Ishikawa (cell line): ENCODE data around the gene ARID5A.

Experiments
- CEBPB ChIP-seq: IDR thresholded peaks from 2 replicates; pipeline ENCODE4 v1.6.1; 2012
- CREB1 ChIP-seq: IDR thresholded peaks from 2 replicates; pipeline ENCODE4 v1.6.1; 2012; ENCODE audit warnings: low read depth
- EGR1 ChIP-seq: IDR thresholded peaks from 2 replicates; pipeline ENCODE4 v1.6.1; 2012
- EP300 ChIP-seq: IDR thresholded peaks from 2 replicates; pipeline ENCODE4 v1.6.1; 2012; ENCODE audit warnings: borderline replicate concordance
- FOXM1 ChIP-seq: IDR thresholded peaks from 2 replicates; pipeline ENCODE4 v1.6.1; 2012; ENCODE audit warnings: low read depth, borderline replicate concordance
- MAX ChIP-seq: IDR thresholded peaks from 2 replicates; pipeline ENCODE4 v1.6.1; 2012
- NFIC ChIP-seq: IDR thresholded peaks from 2 replicates; pipeline ENCODE4 v1.6.1; 2012
- RAD21 ChIP-seq: IDR thresholded peaks from 2 replicates; pipeline ENCODE4 v1.6.1; 2012; ENCODE audit warnings: low read depth
- TAF1 ChIP-seq: IDR thresholded peaks from 2 replicates; pipeline ENCODE4 v1.6.1; 2012; ENCODE audit warnings: low read depth, mild to moderate bottlenecking
- TCF12 ChIP-seq: IDR thresholded peaks from 2 replicates; pipeline ENCODE4 v1.6.1; 2012; ENCODE audit warnings: low read depth
- TEAD4 ChIP-seq: IDR thresholded peaks from 2 replicates; pipeline ENCODE4 v1.6.1; 2012
- YY1 ChIP-seq: IDR thresholded peaks from 2 replicates; pipeline ENCODE4 v1.6.1; 2012; ENCODE audit warnings: low read depth
- ZBTB7A ChIP-seq: IDR thresholded peaks from 2 replicates; pipeline ENCODE4 v1.6.1; 2012; ENCODE audit warnings: low read depth
- TF ChIP-seq, protein P1 (sequence below): IDR thresholded peaks from 2 replicates; pipeline ENCODE4 v1.6.1; 2012
- TF ChIP-seq, protein P2 (sequence below): IDR thresholded peaks from 2 replicates; pipeline ENCODE4 v1.6.1; 2012; ENCODE audit warnings: low read depth, mild to moderate bottlenecking

The ARID5A gene

GRCh38 chr2:96558485-96558884 is 21.9 kb downstream of the ARID5A start:
- no peak for TF ChIP-seq TEAD4
- TF ChIP-seq ZBTB7A, result no peak
- TF ChIP-seq YY1, result no peak
- no peak for TF ChIP-seq CREB1
- TF ChIP-seq NFIC, result no peak
- TF ChIP-seq EP300, result no peak
- no peak for TF ChIP-seq FOXM1
- no peak for TF ChIP-seq RAD21
- TF ChIP-seq, protein P1, sequence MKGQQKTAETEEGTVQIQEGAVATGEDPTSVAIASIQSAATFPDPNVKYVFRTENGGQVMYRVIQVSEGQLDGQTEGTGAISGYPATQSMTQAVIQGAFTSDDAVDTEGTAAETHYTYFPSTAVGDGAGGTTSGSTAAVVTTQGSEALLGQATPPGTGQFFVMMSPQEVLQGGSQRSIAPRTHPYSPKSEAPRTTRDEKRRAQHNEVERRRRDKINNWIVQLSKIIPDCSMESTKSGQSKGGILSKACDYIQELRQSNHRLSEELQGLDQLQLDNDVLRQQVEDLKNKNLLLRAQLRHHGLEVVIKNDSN, result no peak

- TF ChIP-seq RAD21 (no peak), CREB1 (no peak), EGR1 (no peak), TEAD4 (no peak), MAX (no peak), CEBPB (no peak), NFIC (no peak), EP300 (no peak), TAF1 (no peak), TCF12 (no peak), YY1 (no peak), ZBTB7A (no peak), FOXM1 (no peak)
- TF ChIP-seq, protein P2, sequence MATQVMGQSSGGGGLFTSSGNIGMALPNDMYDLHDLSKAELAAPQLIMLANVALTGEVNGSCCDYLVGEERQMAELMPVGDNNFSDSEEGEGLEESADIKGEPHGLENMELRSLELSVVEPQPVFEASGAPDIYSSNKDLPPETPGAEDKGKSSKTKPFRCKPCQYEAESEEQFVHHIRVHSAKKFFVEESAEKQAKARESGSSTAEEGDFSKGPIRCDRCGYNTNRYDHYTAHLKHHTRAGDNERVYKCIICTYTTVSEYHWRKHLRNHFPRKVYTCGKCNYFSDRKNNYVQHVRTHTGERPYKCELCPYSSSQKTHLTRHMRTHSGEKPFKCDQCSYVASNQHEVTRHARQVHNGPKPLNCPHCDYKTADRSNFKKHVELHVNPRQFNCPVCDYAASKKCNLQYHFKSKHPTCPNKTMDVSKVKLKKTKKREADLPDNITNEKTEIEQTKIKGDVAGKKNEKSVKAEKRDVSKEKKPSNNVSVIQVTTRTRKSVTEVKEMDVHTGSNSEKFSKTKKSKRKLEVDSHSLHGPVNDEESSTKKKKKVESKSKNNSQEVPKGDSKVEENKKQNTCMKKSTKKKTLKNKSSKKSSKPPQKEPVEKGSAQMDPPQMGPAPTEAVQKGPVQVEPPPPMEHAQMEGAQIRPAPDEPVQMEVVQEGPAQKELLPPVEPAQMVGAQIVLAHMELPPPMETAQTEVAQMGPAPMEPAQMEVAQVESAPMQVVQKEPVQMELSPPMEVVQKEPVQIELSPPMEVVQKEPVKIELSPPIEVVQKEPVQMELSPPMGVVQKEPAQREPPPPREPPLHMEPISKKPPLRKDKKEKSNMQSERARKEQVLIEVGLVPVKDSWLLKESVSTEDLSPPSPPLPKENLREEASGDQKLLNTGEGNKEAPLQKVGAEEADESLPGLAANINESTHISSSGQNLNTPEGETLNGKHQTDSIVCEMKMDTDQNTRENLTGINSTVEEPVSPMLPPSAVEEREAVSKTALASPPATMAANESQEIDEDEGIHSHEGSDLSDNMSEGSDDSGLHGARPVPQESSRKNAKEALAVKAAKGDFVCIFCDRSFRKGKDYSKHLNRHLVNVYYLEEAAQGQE, result no peak
- TF ChIP-seq, protein P1, result no peak
Measured at GRCh38 chr2:96564026-96564425, 27.5 kb downstream of the ARID5A start.

GRCh38 chr2:96564563-96564962 is 28.0 kb downstream of the ARID5A start:
- TF ChIP-seq, protein P1, result no peak
- no peak for TF ChIP-seq TEAD4
- no peak for TF ChIP-seq EP300
- no peak for TF ChIP-seq FOXM1
- TF ChIP-seq ZBTB7A, result no peak
- TF ChIP-seq NFIC, result no peak
- TF ChIP-seq CREB1, result no peak

DNA sequence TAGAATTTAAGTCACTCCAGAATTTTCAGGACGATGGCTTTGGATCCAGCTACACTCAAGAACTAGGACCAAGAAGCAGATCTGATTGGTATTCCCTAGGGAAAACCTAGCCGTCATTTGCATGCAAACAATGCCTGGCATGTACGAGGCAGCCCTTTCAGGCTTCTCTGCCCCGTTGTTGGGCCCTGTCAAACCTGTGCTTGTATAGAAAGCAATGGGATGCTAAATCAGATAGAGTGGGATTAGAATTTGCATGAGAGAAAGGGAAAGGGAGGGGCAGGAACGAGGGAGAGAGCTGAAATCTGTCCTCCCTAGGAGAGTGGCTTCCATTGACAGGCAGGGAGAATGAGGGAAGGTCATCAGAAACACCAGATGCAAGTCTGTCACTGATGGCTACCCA is 28.6 kb downstream of the ARID5A start:
- TF ChIP-seq TAF1 (no peak), EP300 (no peak), NFIC (no peak), YY1 (no peak), CEBPB (no peak), TEAD4 (no peak), RAD21 (no peak), EGR1 (no peak)
- TF ChIP-seq, protein P2, result no peak
- TF ChIP-seq, protein P1, result no peak

GRCh38 chr2:96568094-96568493 is 31.5 kb downstream of the ARID5A start:
- TF ChIP-seq RAD21 (no peak), EGR1 (peak; percentile 59)
- TF ChIP-seq, protein P1, result no peak

DNA sequence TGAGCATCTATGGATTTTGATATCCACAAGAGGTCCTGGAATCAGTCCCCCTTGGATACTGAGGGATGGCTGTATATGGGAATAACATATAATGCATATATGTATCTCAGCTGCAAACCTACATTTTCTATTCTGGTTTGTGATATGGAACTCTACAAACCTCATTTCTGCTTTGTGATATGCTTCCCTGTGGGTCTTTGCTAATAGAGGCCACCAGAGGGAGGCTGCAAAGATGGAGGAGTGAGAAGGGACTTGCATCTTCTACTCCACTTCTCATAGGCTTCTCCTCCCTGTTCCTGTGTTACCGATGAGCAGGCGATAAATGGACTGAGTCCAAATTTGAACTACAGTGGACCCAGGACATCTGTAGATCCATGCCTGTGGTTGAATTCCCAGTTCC is 37.8 kb downstream of the ARID5A start:
- TF ChIP-seq ZBTB7A (no peak), TAF1 (no peak), TCF12 (no peak), MAX (no peak), TEAD4 (no peak), YY1 (no peak), FOXM1 (no peak)
